NAMALWA (cell line): ENCODE data around the gene TAX1BP1.
"Not testable (repeated sequence)": the region's sequence is repeated elsewhere in the genome, so short reads cannot be mapped to it uniquely, and the experiment has no call there.

Experiments used
- DNase-seq: peaks from one replicate; pipeline ENCODE4 v3.0.0-alpha.2; 2015; ENCODE audit warnings: low spot score

The TAX1BP1 gene

DNA sequence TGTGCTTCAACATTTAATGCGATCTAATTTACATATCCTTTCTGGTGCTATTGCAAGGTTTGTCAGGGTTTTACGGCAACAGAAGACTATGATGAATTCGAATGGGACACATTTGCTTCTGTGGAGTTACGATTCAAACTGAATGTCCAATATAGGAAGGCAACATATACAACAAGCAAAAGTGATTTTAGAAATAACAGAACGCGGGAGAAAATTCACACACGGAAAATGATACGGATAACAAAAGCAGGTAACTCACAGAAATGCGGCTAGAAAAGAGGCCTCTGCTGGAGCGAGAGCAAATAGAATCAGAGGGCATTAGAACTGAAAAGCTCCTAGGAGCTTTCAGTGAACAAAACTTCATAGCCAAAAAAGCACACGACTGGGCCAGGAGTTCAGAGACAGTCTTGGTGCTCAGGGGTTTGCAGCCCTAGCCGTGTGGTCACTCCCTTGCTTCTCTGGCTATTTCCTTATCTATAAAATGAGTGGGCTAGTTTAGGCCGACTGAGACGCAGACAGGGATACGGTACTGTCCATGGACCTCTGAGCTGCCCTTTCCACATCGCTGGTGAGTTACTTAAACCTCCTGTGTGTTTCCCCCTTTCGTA, 557 bp upstream of the TAX1BP1 start:
- peak; percentile 79 for DNase-seq

DNA sequence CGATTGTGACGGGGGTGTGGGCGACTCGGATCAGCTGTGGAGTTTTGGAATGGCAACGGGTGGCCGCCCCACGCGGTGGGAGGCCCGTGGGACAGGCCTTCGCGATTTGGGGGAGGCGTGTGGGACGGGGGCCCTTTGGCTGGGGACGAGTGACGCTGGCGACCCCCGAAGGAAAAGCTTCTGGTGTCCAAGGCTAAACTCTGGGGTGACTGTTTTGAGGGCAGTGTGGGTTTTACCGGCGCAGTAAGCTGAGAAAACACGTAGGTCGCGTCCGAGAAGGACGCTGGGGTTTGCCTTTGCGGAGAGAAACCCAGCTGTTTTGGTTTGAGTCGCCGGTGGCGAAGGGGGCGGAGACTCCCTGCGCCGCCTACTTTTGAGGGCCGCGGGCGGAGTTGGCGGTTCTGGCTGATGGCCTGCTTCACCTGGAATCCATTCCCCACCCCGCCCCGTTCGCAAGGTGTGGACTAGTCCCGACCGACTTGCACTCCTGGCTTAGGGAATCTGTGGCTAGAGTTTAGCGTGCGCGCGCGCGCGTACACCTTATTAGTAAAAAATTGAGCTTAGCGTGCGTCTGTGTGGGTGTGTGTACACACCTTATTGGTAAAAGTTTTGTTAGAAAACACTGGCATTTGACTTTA, 606 bp downstream of the TAX1BP1 start:
- DNase-seq = peak; percentile 94

DNA sequence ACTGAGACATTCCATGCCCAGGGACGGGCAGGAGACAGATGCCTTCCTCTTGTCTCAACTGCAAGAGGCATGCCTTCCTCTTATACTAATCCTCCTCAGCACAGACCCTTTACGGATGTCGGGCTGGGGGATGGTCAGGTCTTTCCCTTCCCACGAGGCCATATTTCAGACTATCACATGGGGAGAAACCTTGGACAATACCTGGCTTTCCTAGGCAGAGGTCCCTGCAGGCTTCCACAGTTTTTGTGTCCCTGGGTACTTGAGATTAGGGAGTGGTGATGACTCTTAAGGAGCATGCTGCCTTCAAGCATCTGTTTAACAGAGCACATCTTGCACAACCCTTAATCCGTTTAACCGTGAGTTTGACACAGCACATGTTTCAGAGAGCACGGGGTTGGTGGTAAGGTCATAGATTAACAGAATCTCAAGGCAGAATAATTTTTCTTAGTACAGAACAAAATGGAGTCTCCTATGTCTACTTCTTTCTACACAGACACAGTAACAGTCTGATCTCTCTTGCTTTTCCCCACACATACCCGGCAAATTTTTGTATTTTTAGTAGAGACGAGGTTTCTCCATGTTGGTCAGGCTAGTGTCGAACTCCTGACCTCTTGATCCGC, 2.2 kb downstream of the TAX1BP1 start:
- not testable (repeated sequence) for DNase-seq

DNA sequence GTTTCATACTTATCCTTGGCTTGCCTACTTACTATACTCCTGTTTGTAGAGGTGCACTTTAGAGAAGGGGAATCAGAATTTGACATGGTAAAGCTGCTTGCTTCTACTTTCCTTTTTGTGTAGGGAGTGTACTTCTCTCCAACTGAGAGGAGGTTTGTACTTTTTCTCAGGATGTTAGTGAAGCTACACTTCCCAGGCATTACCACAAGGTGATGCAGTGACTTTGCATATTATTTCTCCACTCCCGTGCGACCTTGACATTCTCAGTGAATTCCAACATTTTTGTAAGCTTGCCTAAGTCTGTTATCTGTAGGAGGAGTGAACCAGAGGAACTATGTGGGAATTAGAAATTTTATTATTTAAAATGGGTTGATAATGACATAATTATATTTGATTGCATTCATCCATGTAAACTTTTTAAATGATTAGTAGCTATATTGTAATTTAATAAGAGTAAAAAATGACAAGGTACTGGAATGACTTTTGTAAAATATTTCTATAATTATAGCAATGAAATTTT, 5.2 kb downstream of the TAX1BP1 start:
- peak; percentile 73 for DNase-seq

DNA sequence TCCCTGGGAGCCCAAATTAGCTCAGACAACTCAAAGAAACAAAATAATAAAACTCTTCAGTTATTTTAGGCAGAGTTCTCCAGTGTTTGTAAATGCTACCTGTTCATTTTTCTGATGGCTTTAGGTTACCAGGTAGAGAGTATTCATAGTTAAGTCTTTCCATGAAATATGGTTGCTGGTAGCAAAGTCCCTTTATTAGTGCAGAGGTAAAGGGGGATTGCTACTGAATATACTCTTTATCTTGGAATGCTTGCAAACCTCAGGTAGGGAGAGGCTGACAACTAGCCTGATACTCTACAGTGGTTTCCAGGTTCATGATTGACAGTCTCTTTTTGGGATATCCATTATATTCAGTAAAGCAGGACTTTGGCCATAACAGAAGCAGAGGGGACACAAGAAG, 6.5 kb downstream of the TAX1BP1 start:
- no peak for DNase-seq

DNA sequence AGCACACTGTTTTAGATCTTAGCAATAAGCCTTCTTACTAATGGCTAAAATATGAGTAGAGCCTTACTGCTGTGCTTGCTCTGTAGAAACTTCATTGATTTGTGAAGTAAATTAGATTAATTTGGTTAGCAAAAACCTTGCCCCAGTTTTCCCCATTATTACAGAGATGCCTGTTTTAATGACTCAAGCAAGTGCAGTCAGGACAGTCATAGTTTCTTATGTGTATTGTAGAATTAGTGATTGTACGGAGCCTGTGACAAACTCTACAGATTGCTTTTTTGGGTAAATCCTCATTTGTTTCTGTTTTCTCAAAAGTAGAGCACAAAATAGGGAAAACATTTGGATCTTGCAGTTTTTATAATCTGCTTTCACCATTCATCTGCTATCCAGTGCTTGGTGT, 7.0 kb downstream of the TAX1BP1 start:
- no peak for DNase-seq

DNA sequence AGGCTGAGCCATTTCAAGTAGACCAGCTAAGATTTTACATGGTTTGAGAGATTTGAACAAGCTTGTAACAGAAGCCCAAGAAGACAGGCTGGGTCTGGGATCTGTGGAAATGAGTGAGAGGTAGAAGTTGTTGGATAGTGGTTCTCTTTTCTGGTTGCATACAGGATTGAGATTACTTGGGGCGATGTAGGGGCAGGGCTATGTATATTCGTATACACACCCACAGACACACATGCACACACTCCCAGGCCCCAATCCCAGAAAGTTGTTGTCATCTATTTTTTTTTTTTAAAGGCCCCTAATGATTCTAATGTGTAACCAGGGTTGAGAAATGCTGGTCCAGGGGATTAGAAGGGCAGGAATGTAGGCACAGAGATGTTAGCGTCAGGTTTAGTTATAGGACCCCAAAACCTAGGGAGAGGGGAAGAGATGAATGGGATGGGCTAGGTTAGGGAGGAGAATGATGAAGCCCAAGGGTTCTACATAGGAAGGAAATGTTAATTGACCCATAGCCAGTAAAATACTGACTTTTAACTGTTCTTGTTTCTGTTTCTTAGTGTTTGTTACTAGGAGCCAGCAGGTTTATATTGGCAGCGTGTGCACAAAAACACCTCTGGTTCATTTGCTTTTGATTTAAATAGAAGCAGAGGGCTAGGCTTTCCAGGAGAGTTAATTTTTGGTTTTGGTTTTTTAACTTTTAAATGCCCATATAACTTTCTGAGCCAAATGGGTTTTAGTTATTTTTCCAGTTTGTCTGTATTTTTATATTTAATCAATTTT, 7.8 kb downstream of the TAX1BP1 start:
- DNase-seq = no peak

DNA sequence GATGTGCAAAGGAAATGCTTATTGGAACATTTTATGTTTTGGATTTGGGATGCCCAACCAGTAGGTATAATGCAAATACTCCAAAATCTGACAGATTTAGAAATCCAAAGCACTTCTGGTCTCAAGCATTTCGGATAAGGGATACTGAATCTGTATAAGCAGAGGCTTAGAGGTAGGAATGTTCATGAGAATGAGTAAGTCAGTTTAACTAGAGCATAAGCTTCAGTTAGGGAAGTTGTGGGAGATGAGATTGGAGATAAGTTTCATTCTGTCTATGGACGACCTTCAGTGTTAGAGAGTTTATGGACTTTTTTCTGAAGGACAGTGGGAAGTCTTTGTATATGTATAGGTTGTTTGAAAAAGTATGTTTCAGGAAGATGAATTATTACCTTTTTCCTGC, 10.4 kb downstream of the TAX1BP1 start:
- no peak for DNase-seq

DNA sequence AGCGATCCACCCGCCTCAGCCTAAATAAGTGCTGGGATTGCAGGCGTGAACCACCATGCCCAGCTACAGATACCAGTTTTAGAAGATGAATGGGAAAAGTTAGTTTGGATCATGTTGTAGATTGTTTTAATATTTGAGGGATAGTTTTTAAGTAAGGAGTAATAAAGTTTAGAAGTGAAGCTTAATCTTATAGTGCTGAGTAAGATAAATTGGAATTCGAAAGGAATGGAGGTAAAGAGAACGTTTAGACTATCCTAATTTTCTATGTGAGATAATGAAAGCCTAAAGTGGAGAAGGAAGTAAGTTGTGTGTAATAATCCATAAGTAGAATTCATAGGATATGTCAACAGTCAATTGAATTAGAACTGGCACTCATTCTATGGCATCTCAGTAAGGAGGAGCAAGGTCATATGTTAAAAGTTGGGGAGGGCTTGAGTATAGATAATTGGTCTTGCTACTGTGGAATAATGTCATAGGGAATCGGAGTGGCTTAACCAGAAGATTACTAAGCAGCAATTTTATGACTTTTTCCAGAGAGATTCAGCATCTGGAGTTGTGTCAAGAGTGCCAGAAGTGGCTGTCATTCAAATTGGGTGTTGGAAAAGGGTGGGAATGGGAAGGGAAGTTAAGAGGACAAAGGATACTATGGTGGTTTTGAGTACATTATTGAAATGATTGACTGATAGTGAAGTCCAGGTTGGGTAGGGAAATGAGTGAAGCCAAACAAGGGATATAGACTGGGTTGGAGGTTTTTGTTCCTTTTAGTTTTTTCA, 12.1 kb downstream of the TAX1BP1 start:
- DNase-seq = no peak

DNA sequence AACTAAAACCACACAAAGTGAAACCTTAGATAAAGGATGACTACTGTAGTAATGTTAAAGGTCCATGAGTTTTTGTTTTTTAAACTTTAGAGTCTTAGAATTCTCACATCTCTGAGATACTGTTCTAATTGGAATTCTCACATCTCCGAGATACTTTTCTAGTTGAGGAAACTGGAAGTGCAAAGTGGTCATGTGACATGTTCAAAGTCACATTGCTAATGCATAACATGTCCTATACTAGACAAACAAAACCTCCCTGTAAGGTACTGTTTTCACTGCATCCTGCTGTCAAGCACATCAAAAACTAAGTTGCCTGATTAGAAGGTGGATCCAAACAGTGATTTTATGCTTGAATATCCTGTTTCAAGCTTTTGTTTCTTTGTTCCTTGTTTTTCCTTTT, 13.9 kb downstream of the TAX1BP1 start:
- DNase-seq = no peak

DNA sequence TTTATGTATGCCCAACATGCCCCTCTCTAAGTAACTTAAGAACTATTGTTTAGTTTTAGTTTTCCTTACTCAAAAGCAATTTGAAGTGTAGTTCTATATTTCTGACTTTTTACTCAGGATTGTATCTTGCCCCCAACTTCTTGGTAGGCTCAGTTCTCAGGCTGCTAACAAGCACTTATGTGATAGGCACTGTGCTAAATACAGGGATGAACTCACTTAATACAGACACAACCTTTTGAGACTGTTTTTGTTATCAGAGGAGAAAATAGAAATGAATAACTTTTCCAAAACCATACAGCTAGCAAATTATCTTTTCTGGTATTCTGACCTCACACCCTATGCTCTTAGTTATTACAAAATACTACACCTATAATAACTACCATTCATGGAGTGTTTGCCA, 16.3 kb downstream of the TAX1BP1 start:
- DNase-seq = no peak

DNA sequence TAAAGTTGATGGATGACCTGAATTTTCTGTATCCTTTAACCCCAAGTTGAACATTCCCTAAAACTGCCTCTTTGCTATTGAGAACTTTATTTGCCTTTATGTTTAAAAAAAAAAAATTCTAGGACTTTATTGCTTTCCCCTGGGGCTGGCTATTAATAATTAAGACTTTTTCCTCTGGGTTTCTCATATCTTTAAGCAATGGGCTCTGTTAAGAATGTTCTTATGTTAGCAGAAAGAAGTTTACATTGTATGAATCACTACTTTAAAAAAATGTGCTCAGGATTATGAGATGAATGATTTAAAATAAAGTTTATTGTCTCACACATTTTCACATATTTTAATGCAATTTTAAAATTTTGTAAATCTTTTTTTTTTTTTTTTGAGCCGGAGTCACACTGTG, 19.5 kb downstream of the TAX1BP1 start:
- DNase-seq = no peak

DNA sequence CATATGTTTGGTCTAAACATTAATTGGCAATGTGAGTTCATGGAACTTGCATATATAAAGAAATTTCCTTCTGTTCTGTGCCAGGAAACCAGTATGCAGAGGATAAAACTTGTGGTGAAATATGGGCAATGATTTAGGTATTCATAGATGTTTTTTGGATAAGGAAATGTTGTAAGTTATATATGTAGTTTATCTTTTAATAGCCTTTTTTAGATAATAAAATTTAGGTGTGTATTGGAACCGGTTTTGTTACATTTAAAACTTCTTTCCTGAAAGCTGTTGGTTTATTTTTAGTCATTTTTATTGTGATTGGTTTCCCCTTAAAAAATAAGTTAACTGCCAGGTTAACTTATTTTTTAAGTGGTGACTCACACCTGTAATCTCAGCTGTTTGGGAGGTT, 22.1 kb downstream of the TAX1BP1 start:
- no peak for DNase-seq

DNA sequence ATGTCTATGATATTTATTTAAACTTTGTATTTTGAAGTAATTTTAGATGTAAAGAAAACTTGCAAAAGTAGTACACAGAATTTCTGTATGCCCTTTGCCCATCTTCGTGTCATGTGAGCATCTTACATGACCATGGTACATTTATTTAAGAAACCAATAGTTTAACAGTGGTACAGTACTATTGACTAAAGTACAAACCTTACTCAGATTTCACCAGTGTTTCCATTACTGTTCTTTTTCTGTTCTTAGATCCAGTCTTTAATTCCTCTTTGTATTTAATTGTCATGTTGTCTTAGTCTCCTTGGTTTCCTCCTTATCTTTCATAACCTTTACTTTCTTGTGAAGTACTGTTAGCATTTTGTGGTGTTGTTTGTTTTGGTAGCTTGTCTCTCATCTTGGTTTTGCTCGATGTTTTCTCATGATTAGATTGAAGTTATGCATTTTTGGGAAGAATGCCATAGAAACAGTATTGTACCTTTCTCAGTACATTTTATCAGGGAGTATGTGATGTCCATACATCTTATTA, 24.1 kb downstream of the TAX1BP1 start:
- DNase-seq = no peak

DNA sequence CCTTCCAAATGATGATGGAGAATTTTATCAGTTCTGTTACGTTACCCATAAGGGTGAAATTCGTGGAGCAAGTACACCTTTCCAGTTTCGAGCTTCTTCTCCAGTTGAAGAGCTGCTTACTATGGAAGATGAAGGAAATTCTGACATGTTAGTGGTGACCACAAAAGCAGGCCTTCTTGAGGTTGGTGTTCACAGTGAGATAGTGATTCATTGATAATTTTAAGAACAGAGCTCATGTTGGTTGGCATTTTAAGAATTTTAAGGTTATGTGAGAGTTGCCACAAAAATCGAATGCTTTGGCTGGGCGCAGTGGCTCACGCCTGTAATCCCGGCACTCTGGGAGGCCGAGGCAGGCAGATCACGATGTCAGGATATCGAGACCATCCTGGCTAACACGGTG, 25.9 kb downstream of the TAX1BP1 start:
- no peak for DNase-seq

DNA sequence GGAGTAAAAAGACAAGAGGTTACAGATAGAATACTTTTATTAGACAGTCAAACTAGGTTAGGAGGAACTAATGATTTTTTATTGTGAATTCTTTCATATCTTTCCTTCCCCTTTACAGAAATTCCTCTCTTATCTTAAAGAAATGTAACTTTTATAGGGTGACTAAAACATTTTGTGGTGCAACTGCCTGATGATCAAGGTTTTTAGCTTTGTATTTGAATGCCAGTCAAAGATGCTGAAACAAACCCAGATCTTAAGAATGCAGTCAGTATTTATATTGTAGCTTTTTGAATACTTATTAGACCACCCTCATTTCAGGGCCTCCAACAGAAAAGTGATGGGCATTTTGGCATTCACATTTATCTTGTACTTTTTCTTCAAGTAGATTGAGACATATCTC, 27.4 kb downstream of the TAX1BP1 start:
- no peak for DNase-seq

DNA sequence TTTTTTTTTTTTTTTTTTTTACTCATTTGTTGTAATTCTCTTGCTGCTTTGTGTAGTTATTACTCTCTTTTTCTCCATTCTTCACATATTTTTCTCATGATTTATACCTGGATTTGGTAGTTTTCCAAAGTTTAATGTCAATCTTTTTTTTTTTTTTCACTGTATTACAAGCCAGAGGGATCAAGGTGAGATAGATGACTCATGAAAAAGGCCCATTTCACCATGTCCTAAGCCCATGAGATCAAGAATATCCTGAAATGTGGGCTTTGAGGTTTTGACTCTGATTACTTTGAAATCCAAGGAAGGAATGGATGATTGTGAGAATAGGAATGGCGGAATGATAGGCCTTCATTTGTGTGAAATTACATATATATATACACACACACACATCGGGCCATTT, 31.1 kb downstream of the TAX1BP1 start:
- DNase-seq = no peak

DNA sequence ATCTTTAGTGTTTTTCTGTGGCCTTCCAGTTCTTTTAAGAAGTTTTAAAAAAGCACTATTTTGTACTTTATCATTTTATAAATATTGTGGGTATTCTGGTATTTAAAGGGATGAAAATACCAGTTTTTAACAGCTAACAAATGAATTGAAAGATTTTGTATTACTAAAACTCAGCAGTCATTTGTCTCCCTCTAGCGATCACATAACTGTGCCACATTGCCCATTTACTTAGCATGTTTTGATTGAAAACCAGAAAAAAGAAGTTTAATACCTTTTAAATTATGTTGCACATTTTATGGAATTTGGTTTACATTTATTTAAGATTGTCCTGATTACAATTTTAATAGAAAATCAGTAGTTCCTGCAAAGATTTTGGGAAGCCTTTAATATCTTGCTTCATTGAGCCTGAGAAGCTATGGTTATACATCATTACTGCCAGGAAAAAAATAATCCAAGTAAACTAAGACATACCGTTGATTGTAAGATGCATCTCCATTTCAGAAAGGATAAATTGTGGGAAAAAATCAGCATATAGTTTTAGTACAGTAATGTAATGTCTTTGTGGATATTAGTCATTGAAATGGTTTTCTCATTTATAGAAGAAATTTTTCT, 34.9 kb downstream of the TAX1BP1 start:
- peak; percentile 66 for DNase-seq

DNA sequence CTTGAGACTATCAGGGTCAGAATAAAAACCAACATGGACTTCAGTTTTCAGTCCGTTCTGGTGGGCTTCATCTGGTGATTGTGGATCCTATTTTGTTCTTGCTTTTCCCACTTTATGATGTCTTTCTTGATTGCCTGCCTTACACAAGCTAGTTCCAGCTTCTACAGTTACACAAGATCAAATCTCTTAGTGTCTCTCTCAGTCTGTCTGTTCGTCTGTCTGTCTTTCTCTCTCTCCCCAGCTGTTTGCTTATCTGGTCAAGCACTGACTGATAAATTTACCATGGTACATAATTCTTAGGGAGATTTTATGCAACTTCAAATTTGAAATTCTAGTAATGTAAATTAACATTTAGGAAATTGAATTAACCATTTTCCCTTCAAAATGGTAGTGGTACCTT, 35.8 kb downstream of the TAX1BP1 start:
- DNase-seq = no peak

DNA sequence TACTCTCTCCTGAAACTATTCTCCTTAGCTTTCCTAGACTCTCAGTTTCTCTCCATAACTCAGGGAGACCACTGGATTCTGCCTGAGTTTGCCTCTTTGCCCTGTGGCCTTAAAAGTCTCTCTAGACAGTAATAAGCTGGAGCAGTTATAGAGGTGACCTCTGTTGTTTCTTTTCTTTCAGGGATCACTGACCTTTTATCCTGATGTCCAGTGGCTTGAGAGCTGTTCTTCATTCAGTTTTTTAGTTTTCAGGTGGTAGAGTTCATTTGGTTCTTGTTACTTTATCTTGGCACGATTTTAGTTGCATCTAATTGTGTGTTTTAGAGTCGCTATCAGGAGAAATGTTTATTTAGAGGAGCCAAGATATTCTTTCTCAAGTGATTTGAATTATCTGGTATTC, 37.7 kb downstream of the TAX1BP1 start:
- no peak for DNase-seq

DNA sequence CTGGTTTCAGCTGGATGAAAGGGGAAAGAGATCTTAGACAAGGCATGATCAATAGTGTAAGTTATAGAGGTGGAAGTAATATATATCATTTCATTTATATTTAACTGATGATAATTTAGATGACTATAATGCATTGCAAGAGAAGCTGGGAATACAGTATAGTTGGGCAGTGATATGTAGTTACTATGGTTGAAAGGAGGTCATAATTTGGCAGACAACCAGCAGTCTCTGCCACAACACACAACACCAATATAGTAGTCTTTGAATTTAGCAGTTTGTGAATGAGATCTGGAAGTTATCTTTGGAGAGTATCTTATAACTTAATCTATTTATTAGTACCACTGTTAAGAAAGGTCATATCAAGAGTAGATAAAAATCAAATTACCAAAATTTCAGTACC, 39.9 kb downstream of the TAX1BP1 start:
- DNase-seq = no peak
